Measurements from ENCODE around the gene HTR2A.

The HTR2A gene

GRCh38 chr13:46868091-46868490 is 28.8 kb downstream of the HTR2A start:
- Histone ChIP-seq H3K4me3 (ENCODE audit: low read depth in 1 of 2, low read length in 2 of 2) (no peak overlapping the region), H3K27me3 (ENCODE audit: control insufficient read depth in 1 of 2, insufficient read depth in 2 of 2, low read length in 2 of 2) (no peaks in the 10 kb centered on the region), H3K4me1 (ENCODE audit: insufficient read depth, low read length) (no peaks in the 10 kb centered on the region), H3K36me3 (ENCODE audit: insufficient read depth, low read length) (no peaks in the 10 kb centered on the region), H3K9ac (ENCODE audit: low read length) (no peak overlapping the region), H3K27ac (ENCODE audit: low read depth, low read length) (no peak overlapping the region), H3K9me3 (ENCODE audit: low read length) (no peaks in the 10 kb centered on the region)

- H3K36me3 ChIP-seq (ENCODE audit: insufficient read depth, low read length) = no peaks in the 10 kb centered on the region
- no peak overlapping the region for H3K27ac ChIP-seq (ENCODE audit: low read depth, low read length)
- H3K4me1 ChIP-seq (ENCODE audit: insufficient read depth, low read length) = no peaks in the 10 kb centered on the region
- no peak overlapping the region for H3K9ac ChIP-seq (ENCODE audit: low read length)
- H3K4me3 ChIP-seq (ENCODE audit: low read depth in 1 of 2, low read length in 2 of 2) = no peak overlapping the region
- no peaks in the 10 kb centered on the region for H3K9me3 ChIP-seq (ENCODE audit: low read length)
- H3K27me3 ChIP-seq (ENCODE audit: control insufficient read depth in 1 of 2, insufficient read depth in 2 of 2, low read length in 2 of 2) = no peaks in the 10 kb centered on the region
Observed at GRCh38 chr13:46866150-46866549, 30.7 kb downstream of the HTR2A start.

- Histone ChIP-seq H3K36me3 (ENCODE audit: insufficient read depth, low read length) (no peaks in the 10 kb centered on the region), H3K4me3 (ENCODE audit: low read depth in 1 of 2, low read length in 2 of 2) (no peak overlapping the region), H3K27me3 (ENCODE audit: control insufficient read depth in 1 of 2, insufficient read depth in 2 of 2, low read length in 2 of 2) (no peaks in the 10 kb centered on the region), H3K9ac (ENCODE audit: low read length) (no peak overlapping the region), H3K9me3 (ENCODE audit: low read length) (no peaks in the 10 kb centered on the region), H3K27ac (ENCODE audit: low read depth, low read length) (no peak overlapping the region), H3K4me1 (ENCODE audit: insufficient read depth, low read length) (no peaks in the 10 kb centered on the region)
Observed at GRCh38 chr13:46864941-46865340, 31.9 kb downstream of the HTR2A start.

GRCh38 chr13:46861959-46862358 is 34.9 kb downstream of the HTR2A start:
- H3K4me3 ChIP-seq (ENCODE audit: low read depth in 1 of 2, low read length in 2 of 2) = no peak overlapping the region
- H3K27ac ChIP-seq (ENCODE audit: low read depth, low read length) = no peak overlapping the region
- no peaks in the 10 kb centered on the region for H3K4me1 ChIP-seq (ENCODE audit: insufficient read depth, low read length)
- no peaks in the 10 kb centered on the region for H3K27me3 ChIP-seq (ENCODE audit: control insufficient read depth in 1 of 2, insufficient read depth in 2 of 2, low read length in 2 of 2)
- H3K9ac ChIP-seq (ENCODE audit: low read length) = no peak overlapping the region
- no peaks in the 10 kb centered on the region for H3K36me3 ChIP-seq (ENCODE audit: insufficient read depth, low read length)
- H3K9me3 ChIP-seq (ENCODE audit: low read length) = no peaks in the 10 kb centered on the region

GRCh38 chr13:46860722-46861121 is 36.1 kb downstream of the HTR2A start:
- Histone ChIP-seq H3K4me1 (ENCODE audit: insufficient read depth, low read length) (no peaks in the 10 kb centered on the region), H3K4me3 (ENCODE audit: low read depth in 1 of 2, low read length in 2 of 2) (no peak overlapping the region), H3K9ac (ENCODE audit: low read length) (no peak overlapping the region), H3K36me3 (ENCODE audit: insufficient read depth, low read length) (no peaks in the 10 kb centered on the region), H3K27me3 (ENCODE audit: control insufficient read depth in 1 of 2, insufficient read depth in 2 of 2, low read length in 2 of 2) (no peaks in the 10 kb centered on the region), H3K9me3 (ENCODE audit: low read length) (no peaks in the 10 kb centered on the region), H3K27ac (ENCODE audit: low read depth, low read length) (no peak overlapping the region)

- Histone ChIP-seq H3K4me1 (ENCODE audit: insufficient read depth, low read length) (no peaks in the 10 kb centered on the region), H3K36me3 (ENCODE audit: insufficient read depth, low read length) (no peaks in the 10 kb centered on the region), H3K9me3 (ENCODE audit: low read length) (no peaks in the 10 kb centered on the region), H3K4me3 (ENCODE audit: low read depth in 1 of 2, low read length in 2 of 2) (no peak overlapping the region), H3K9ac (ENCODE audit: low read length) (no peak overlapping the region), H3K27me3 (ENCODE audit: control insufficient read depth in 1 of 2, insufficient read depth in 2 of 2, low read length in 2 of 2) (no peaks in the 10 kb centered on the region), H3K27ac (ENCODE audit: low read depth, low read length) (no peak overlapping the region)
Observed at GRCh38 chr13:46858776-46859175, 38.1 kb downstream of the HTR2A start.

- Histone ChIP-seq H3K9ac (ENCODE audit: low read length) (no peak overlapping the region), H3K27ac (ENCODE audit: low read depth, low read length) (no peak overlapping the region), H3K4me1 (ENCODE audit: insufficient read depth, low read length) (no peaks in the 10 kb centered on the region), H3K27me3 (ENCODE audit: control insufficient read depth in 1 of 2, insufficient read depth in 2 of 2, low read length in 2 of 2) (no peaks in the 10 kb centered on the region), H3K4me3 (ENCODE audit: low read depth in 1 of 2, low read length in 2 of 2) (no peak overlapping the region), H3K36me3 (ENCODE audit: insufficient read depth, low read length) (no peaks in the 10 kb centered on the region), H3K9me3 (ENCODE audit: low read length) (no peaks in the 10 kb centered on the region)
Observed at GRCh38 chr13:46858163-46858562, 38.7 kb downstream of the HTR2A start.

- no peak overlapping the region for H3K27ac ChIP-seq (ENCODE audit: low read depth, low read length)
- H3K36me3 ChIP-seq (ENCODE audit: insufficient read depth, low read length) = no peaks in the 10 kb centered on the region
Observed at GRCh38 chr13:46855664-46856063, 41.2 kb downstream of the HTR2A start.

GRCh38 chr13:46855166-46855565 is 41.7 kb downstream of the HTR2A start:
- H3K9me3 ChIP-seq (ENCODE audit: low read length) = no peaks in the 10 kb centered on the region
- no peaks in the 10 kb centered on the region for H3K4me1 ChIP-seq (ENCODE audit: insufficient read depth, low read length)
- H3K36me3 ChIP-seq (ENCODE audit: insufficient read depth, low read length) = no peaks in the 10 kb centered on the region
- no peaks in the 10 kb centered on the region for H3K27me3 ChIP-seq (ENCODE audit: control insufficient read depth in 1 of 2, insufficient read depth in 2 of 2, low read length in 2 of 2)
- no peak overlapping the region for H3K9ac ChIP-seq (ENCODE audit: low read length)
- H3K4me3 ChIP-seq (ENCODE audit: low read depth in 1 of 2, low read length in 2 of 2) = no peak overlapping the region
- no peak overlapping the region for H3K27ac ChIP-seq (ENCODE audit: low read depth, low read length)

More at GRCh38 chr13:46855664-46856063, 41.2 kb downstream of the HTR2A start:
- Histone ChIP-seq H3K9ac (ENCODE audit: low read length) (no peak overlapping the region), H3K4me3 (ENCODE audit: low read depth in 1 of 2, low read length in 2 of 2) (no peak overlapping the region), H3K4me1 (ENCODE audit: insufficient read depth, low read length) (no peaks in the 10 kb centered on the region), H3K27me3 (ENCODE audit: control insufficient read depth in 1 of 2, insufficient read depth in 2 of 2, low read length in 2 of 2) (no peaks in the 10 kb centered on the region), H3K9me3 (ENCODE audit: low read length) (no peaks in the 10 kb centered on the region)

- no peaks in the 10 kb centered on the region for H3K27me3 ChIP-seq (ENCODE audit: control insufficient read depth in 1 of 2, insufficient read depth in 2 of 2, low read length in 2 of 2)
- H3K4me3 ChIP-seq (ENCODE audit: low read depth in 1 of 2, low read length in 2 of 2) = no peak overlapping the region
- no peak overlapping the region for H3K27ac ChIP-seq (ENCODE audit: low read depth, low read length)
- H3K4me1 ChIP-seq (ENCODE audit: insufficient read depth, low read length) = no peaks in the 10 kb centered on the region
- no peaks in the 10 kb centered on the region for H3K36me3 ChIP-seq (ENCODE audit: insufficient read depth, low read length)
- no peaks in the 10 kb centered on the region for H3K9me3 ChIP-seq (ENCODE audit: low read length)
- H3K9ac ChIP-seq (ENCODE audit: low read length) = no peak overlapping the region
Observed at GRCh38 chr13:46852168-46852567, 44.7 kb downstream of the HTR2A start.

GRCh38 chr13:46850214-46850613 is 46.6 kb downstream of the HTR2A start:
- Histone ChIP-seq H3K27ac (ENCODE audit: low read depth, low read length) (no peak overlapping the region), H3K9ac (ENCODE audit: low read length) (no peak overlapping the region), H3K27me3 (ENCODE audit: control insufficient read depth in 1 of 2, insufficient read depth in 2 of 2, low read length in 2 of 2) (no peaks in the 10 kb centered on the region), H3K4me3 (ENCODE audit: low read depth in 1 of 2, low read length in 2 of 2) (no peak overlapping the region), H3K9me3 (ENCODE audit: low read length) (no peaks in the 10 kb centered on the region), H3K4me1 (ENCODE audit: insufficient read depth, low read length) (no peaks in the 10 kb centered on the region), H3K36me3 (ENCODE audit: insufficient read depth, low read length) (no peaks in the 10 kb centered on the region)

GRCh38 chr13:46846726-46847125 is 50.1 kb downstream of the HTR2A start:
- no peaks in the 10 kb centered on the region for H3K27me3 ChIP-seq (ENCODE audit: control insufficient read depth in 1 of 2, insufficient read depth in 2 of 2, low read length in 2 of 2)
- no peaks in the 10 kb centered on the region for H3K4me1 ChIP-seq (ENCODE audit: insufficient read depth, low read length)
- H3K27ac ChIP-seq (ENCODE audit: low read depth, low read length) = no peak overlapping the region
- no peak overlapping the region for H3K4me3 ChIP-seq (ENCODE audit: low read depth in 1 of 2, low read length in 2 of 2)
- no peaks in the 10 kb centered on the region for H3K9me3 ChIP-seq (ENCODE audit: low read length)
- no peaks in the 10 kb centered on the region for H3K36me3 ChIP-seq (ENCODE audit: insufficient read depth, low read length)
- no peak overlapping the region for H3K9ac ChIP-seq (ENCODE audit: low read length)
